HG02981 (cell line): ENCODE measurements around the gene CSNK1D.
"Not testable (repeated sequence)": the region's sequence is repeated elsewhere in the genome, so short reads cannot be mapped to it uniquely, and the experiment has no call there.

Source experiments
- ATAC-seq: cut with Tn5 transposase; IDR thresholded peaks from one replicate; pipeline ENCODE4 v1.9.1; 2021; ENCODE audit warnings: mild to moderate bottlenecking, moderate library complexity; ENCODE audit not compliant: unreplicated experiment

CSNK1D gene

DNA sequence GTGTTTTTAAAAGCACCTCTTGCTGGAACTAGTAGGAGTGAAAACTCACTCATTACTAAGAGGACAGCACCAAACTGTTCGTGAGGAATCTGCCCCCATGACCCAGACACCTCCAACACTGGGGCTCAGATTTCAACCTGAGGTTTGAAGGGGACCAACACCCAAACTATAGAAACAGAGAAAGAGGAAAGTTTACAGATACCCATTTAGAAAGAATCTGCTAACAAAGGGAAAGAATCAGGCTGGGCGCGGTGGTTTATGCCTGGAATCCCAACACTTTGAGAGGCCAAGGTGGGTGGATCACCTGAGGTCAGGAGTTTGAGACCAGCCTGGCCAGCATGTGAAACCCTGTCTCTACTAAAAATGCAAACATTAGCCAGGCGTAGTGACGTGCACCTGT lies 3.4 kb upstream of the CSNK1D start:
- no peak for ATAC-seq

DNA sequence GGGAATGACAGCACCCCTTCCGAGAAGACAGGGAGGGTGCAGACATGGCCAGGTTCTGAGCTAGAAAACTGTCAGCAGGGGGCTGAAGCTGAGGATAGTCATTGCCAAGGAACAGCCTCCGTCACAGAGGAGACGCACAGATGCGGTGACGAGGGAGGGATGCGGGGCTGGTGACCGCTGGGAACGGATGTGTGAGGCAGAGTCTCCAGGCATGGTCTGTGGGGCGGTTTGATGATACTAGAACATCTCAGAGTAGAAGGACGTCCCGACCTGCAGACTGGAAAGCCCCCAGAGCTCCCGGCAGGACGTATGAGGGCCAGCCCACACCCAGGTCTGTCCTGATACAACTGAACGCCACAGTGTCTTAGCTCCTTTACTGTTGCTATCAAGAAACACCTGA lies 1.8 kb upstream of the CSNK1D start:
- no peak for ATAC-seq

DNA sequence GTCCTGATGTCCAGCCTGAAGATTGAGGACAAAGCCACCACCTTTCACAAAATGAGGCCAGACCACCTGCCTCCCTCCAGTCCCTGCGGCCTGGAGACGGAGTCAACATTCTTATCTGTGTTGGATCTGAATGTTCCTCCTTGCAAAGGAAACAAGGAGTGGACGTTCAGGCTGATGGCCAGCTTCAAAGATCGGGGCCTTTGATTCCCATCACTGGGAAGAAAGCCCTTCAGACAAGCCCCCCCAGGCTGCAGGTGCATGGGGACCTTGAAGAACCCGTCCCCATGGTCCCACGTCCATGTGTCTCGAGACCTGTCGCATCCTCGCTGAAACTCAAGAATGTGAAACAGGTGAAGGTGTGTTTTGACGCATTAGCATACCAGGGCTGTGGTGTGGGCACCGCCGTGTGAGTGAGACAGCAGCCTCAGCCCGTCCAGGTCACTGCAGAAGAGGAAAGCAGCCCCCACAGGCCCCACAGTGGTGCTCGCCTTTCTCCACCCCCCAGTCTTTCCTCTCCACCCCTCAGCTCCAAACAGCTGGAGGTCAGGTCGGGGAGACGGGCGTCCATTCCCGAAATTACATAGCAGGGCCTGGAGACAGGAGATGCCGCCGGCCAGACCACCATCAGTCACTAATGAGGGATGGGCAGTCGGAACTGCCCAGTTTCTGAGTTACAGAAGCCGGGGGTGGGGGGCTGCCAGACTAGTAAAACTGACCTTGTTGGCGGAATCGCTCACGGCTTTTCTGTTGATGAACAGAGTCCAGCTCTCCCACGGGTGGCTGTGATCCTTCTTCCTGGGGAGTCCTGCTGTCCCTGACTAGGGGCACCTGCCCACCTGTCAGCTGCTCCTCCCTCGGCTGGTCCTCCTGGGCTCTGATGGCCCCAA lies 877 bp upstream of the CSNK1D start:
- no peak for ATAC-seq

DNA sequence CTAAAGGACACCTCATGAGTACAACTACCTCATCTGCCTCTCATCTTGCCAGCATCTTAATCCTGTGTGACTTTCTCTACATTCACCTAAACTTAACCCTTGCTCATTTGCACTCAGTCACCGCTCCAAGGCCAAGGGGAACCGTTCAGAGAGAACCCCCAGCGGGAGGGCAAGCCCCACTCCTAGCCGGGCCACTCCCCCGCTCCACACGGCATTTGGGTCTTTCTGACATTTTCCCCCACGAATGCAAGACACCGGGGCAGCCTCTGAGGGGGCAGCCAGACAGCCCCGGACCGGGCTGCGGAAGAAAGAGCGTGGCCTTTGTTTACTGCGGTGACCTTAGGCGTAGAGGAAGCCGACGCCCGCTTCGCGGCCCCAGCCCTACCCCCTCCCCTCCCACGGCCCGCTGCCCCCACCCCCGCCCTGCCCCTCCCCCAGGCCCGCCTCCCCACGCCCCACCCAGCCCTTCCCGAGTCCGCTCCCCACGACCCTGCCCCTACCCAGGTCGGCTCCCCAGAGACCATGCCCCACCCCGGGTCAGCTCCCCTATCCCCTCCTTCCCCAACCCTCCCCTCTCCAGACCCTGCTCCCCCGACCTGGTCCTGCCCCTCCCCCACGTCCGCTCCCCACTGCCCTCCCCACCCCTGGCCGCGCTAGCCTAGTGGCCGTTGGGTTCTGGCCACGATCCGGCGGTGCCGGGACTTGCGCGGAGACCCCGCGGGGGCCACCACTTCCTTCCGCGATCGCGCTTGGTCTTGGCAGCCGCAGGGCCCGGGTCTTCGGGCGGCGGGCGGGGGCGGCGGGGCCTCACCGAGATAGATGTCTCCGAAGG lies 789 bp downstream of the CSNK1D start:
- no peak for ATAC-seq

DNA sequence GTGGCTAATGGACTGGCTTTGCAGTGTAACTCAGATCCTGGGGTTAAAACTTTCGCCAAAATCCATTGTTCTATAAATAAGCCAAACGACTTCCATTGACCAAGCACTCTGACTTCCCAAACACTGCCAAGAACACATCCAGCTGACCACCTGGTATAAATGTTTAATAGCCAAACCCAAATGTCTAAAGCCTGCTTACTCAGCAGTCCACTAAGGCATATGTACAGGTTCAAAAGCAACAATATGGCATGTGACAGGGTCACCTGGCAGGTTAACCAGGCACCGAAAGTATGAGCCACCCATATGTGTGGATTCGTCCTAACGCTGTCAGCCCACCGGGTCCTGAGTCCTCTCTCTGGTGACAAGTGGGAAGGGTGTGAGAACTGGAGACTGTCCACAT lies 2.1 kb downstream of the CSNK1D start:
- ATAC-seq = no peak

DNA sequence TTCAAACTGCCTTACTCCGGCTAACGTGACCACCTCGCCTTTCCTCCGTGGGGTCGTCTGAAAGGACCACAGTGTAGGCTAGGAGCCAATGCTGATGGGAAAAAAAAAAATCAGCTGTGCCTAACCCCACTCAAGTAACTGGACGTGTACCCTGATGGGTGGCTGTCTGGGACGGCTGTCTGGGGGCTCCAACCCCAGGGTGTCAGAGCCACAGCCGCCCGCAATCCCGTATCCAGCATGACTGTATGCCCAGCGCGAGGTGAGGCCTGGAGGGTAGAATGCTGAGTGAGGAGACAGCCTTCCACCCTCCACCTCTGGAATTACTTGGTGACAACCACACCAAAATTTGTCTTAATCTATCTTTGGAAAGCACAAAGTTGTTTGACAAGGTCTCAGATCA lies 2.8 kb downstream of the CSNK1D start:
- no peak for ATAC-seq

DNA sequence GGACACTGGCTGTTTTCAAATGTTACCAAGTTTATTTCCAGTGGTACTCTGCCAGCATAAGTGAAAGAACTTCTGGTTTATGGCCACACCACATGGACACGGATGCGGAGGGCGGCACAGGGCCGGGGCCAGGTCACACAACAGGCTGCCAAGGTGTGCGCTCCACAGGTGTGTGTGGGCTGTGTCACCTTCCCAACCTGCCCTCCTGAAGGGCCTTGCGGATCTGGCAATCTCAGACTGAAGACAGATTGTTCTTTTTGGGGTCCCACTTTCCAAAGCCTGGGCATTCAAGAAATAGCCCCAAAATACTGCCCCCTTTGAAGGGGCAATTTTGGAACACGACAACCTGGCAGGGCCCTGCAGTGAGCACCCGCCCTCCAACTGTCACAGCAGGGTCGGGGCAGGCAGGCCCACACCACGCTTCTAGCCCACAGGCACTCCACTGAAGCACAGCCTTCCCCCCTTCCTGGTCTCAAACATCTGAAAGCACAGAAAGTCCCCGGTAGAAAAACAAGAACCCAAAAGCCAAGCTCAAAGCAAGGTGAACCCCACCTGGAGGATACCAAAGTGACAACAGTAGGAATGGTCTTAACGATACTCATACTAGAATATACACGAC lies 3.5 kb downstream of the CSNK1D start:
- no peak for ATAC-seq

DNA sequence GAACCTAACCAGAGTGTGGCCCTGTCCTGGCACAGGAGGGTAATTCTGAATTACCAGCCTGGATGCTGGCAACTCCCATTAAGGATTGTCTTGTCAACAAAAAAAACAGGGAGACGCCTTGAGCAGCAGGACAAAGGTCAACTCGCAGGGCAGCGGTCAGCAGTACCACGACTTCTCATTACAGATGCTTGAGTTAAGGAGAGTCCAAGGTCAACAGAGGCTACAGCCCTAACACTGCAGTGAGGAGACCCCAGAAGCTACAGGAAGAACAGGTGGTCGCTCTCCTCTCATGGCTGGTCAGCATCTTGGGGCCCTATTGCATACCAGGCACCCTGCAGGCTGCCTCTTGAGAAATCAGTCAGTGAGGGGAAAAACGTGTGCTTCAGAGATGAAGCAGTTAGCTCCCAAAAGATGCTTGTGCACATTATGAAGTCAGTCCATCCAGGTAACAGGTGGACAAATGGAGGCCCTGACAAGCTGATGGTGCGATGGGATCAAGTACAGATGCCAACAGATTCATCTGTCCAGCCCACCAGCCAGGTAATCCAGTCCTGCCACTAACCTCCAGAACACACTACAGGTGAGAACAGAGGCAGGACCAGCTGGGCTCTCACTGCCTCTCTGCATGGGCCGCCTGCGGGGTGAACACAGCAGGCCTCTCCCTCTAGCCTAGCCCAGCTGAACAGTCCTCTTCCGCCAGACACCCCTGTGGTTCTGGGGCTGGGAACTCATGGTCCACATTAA lies 4.2 kb downstream of the CSNK1D start:
- no peak for ATAC-seq

DNA sequence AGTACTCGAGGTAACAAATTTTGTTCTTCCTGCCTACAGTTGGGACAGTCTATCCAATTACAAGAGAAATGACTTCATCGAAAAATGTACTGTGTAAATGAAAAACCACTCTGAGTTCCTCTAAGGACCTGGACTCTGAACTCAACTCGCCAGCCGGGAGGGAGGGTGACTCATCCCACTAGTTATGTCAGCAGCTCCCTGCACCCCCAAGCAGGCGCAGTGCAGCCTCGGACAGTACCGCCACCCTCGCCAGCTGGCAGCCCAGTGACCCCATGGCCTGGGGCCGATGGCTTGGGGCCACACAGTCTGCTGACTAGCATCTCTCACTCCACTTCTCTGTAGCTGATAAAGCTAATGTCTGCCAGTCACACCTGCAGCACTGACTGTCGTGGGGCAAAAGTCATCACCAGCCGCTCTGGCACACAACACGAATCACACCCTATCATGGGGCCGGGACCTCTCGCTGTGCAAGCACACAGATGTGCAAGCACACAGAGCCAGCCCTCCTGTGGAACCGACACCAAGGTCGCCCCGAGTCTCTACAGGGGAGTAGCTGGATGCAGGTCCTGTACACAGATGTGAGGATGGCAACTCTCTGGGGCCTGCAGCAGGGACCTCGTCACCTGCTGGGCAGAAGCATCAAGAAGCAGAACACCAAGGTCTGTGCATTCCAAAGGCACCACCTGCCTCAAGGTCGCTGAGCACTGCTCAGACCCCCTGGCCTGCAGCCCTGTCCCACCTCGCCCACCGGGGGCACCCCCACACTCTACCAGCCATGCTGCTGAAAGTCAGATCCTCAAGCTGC lies 5.7 kb downstream of the CSNK1D start:
- ATAC-seq = no peak

DNA sequence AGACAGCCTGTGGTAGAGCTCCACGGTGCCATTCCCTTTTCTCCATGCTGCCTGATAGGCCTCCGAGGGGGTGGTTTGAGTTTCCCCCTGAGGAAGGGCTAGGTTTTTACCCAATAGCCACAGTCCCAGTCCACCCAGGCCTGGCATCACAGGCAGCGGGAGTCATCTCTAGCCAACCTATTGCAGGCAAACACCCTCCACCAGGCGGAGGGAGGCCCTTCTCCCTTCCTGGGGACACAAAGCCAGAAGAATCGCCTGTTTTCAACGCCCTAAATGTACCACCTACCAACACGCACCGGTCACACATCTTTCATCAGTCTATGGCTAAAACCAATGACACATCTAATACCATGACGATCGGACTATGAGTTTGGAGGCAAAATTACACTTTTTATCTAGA lies 7.4 kb downstream of the CSNK1D start:
- no peak for ATAC-seq

DNA sequence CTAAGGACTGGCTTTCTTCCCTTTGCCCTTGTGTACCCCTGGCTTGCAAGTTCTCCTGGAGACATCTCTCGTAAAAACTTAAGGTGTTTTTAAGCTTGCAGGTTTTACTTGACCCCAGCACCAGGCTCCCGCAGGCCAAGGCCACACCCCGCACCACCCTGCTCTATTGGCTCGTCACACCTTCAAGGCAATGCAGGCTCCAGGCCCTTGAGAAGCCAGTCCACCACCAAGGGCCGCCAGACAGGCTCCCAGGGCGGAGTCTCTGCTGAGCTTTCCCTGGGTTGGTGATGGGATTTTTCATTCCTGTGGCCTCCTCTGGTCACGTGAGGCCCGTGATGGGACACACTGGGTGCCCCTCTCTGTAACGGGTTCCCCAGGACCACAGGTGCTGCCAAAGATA lies 9.9 kb downstream of the CSNK1D start:
- no peak for ATAC-seq

DNA sequence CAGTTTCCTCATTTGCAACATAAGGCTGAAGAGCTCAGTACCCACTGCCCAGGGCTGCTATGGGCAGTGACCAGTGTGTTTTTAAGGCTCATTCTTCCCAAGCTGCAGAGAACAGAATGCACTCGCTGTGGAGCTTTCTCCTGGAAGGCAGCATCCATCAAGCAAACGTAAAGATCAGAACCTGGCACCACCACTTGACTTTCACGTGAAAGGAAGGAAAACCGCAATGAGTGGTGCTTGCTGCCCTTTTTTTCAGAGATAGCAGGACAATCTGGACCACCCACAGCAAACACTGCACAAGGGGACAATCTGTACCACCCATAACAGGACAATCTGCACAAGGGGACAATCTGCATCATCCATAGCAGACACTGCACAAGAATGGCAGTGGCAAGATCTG lies 11.2 kb downstream of the CSNK1D start:
- ATAC-seq = no peak

DNA sequence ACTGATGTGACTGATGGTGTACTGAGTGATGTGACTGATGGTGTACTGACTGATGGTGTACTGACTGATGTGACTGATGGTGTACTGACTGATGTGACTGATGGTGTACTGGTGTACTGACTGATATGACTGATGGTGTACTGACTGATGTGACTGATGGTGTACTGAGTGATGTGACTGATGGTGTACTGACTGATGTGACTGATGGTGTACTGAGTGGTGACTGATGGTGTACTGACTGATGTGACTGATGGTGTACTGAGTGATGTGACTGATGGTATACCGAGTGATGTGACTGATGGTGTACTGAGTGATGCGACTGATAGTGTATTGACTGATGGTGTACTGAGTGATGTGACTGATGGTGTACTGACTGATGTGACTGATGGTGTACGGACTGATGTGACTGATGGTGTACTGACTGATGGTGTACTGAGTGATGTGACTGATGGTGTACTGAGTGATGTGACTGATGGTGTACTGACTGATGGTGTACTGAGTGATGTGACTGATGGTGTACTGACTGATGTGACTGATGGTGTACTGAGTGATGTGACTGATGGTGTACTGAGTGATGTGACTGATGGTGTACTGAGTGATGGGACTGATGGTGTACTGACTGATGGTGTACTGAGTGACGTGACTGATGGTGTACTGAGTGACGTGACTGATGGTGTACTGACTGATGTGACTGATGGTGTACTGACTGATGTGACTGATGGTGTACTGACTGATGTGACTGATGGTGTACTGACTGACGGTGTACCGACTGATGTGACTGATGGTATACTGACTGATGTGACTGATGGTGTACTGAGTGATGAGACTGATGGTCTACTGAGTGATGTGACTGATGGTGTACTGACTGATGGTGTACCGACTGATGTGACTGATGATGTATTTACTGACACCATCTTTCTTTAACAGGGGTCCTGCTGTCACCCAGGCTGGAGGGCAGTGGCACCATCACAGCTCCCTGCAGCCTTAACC lies 13.2 kb downstream of the CSNK1D start:
- not testable (repeated sequence) for ATAC-seq

DNA sequence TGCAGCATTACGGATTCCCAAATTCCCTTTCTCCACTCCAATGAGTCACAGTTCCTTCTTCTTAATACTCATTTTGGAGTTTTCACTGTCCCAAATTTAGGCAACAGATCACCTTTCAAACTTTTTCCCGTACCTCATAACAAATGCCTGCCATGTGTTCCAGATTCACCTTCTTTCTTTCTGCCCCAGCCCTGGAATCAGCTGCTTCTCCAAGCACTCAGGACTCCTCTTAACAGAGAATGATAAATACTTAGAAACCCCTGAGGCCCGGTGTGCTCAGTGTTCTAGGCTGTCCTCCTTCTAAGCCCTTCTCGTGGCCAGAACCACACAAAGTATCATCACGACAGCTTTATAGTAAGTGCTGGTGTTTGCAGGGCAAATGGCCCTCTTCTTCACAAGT lies 14.9 kb downstream of the CSNK1D start:
- no peak for ATAC-seq

DNA sequence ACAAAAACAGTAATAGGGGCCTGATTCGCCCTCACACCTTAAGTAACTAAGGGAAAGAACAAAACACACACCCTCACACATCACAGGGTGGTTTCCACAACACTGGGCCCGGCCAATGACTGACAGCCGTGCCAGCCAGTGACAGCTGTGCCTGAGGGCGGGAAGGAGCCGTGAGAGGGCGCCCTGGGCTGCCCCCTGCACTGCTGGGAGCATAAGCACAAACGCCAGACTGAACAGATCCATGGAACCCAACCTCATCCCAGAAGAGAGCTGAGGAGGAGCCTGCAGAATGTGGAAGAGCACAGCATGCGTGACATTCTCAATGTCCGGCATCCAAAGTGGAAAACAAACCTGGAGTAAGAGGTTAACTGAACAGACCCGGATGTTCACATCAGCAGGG lies 16.0 kb downstream of the CSNK1D start:
- ATAC-seq = no peak

DNA sequence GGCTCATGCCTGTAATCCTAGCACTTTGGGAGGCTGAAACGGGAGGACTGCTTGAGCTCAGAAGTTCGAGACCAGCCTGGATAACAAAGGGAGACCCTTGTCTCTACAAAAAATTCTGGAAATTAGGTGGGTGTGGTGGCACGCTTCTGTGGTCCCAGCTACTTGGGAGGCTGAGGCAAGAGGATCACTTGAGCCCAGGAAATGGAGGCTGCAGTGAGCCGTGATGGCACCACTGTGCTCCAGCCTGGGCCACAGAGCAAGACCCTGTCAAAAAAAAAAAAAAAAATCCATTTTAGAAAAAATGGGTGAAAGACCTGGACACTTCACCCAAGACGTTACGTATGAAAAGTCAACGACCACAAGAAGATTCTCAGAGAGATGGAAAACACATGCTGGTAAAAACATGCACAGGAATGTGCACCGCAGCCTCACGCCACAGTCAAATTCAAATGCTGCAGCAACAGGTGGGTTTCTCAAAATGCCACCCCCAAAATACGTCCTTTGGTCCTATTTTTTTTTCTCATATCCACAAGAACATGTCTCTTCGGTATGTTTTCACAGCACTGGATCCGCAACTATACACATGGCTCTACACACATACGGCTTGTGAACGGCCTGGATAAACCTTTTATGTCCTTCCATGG lies 17.1 kb downstream of the CSNK1D start:
- no peak for ATAC-seq

DNA sequence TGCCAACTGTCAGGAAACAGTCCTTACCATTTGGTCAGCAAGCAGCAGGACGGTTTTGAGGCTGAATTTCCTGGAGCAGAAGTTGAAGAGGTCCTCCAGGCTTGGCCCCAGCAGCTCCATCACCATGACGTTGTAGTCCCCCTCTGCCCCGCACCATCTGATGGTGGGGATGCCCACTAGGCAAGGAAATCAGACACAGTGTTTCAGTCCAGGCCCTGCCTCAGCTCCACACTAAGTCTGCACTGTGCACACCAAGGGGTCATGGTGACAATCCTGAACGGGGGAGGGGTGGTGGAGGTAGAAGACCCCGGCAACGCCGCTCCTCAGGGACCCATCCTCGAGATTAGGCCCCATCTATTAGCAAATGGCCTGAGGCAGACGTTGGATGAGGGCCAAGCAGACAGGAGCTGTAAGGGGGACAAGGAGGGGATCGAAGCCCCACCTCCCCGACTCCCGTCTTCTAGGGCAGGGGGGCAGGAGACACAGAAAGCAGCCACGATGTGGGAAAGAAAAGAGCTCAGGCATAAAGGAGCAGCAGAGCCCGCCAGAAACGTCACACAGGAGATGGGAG lies 18.0 kb downstream of the CSNK1D start:
- ATAC-seq = no peak

DNA sequence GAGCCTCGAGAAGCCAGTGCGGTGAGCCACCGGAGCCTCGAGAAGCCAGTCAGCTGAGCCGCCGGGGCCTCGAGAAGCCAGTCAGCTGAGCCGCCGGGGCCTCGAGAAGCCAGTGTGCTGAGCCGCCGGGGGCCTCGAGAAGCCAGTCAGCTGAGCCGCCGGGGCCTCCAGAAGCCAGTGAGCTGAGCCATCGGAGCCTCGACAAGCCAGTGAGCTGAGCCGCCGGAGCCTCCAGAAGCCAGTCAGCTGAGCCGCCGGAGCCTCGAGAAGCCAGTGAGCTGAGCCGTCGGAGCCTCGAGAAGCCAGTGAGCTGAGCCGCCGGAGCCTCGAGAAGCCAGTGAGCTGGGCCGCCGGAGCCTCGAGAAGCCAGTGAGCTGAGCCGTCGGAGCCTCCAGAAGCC lies 18.8 kb downstream of the CSNK1D start:
- ATAC-seq = not testable (repeated sequence)
